ENCODE measurements around the gene RAI1. TPM values are rescaled to one million over a fixed set of nuclear protein-coding genes. Genes with fewer than 3 reads are reported as not detected.

Gene RAI1
- total and polyA plus RNA-seq, 2 of the 13 experiments (the other 11 are each of a cell fraction or from before 2014, with no cell fraction given) = 3.4 to 5.2 TPM

DNA sequence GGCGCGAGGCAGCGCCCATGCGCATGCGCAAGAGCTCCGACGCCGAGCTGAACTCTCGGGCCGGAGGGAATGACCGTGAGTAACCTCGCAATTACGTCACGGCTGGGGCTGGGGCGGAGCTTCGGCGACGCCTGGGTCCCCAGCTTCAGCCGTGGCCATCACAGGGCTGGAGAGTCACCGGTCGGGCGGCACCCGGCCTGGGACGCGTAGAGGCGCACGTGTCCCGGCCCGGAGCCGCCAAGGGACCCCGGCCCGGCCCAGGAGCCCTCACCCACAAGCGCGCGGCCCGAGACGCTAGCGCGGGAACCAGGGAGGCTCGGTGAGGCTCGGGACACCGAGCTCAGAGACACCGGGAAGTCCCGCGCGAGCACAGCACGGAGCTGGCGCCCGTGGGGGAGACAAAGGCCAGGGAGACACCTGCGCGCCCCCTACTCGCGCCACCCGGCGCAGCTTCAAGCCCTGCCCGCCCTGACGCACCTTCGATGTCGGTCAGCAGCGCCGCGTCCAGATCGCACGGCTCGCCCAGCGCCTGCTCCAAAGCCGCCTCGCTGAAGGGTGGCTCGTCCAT lies 155.1 kb downstream of the RAI1 start (continued):
- TF ChIP-seq KIAA2018 (CRISPR knock-in tag; IDR thresholded peaks at IDR 0.05; ENCODE audit: borderline replicate concordance) = 0 out of 2 replicates have a peak, but pooled peaks have one; percentile 69
- TF ChIP-seq ELF1 (CRISPR knock-in tag; IDR thresholded peaks at IDR 0.05) = peak; percentile 55
- TF ChIP-seq, protein P1, sequence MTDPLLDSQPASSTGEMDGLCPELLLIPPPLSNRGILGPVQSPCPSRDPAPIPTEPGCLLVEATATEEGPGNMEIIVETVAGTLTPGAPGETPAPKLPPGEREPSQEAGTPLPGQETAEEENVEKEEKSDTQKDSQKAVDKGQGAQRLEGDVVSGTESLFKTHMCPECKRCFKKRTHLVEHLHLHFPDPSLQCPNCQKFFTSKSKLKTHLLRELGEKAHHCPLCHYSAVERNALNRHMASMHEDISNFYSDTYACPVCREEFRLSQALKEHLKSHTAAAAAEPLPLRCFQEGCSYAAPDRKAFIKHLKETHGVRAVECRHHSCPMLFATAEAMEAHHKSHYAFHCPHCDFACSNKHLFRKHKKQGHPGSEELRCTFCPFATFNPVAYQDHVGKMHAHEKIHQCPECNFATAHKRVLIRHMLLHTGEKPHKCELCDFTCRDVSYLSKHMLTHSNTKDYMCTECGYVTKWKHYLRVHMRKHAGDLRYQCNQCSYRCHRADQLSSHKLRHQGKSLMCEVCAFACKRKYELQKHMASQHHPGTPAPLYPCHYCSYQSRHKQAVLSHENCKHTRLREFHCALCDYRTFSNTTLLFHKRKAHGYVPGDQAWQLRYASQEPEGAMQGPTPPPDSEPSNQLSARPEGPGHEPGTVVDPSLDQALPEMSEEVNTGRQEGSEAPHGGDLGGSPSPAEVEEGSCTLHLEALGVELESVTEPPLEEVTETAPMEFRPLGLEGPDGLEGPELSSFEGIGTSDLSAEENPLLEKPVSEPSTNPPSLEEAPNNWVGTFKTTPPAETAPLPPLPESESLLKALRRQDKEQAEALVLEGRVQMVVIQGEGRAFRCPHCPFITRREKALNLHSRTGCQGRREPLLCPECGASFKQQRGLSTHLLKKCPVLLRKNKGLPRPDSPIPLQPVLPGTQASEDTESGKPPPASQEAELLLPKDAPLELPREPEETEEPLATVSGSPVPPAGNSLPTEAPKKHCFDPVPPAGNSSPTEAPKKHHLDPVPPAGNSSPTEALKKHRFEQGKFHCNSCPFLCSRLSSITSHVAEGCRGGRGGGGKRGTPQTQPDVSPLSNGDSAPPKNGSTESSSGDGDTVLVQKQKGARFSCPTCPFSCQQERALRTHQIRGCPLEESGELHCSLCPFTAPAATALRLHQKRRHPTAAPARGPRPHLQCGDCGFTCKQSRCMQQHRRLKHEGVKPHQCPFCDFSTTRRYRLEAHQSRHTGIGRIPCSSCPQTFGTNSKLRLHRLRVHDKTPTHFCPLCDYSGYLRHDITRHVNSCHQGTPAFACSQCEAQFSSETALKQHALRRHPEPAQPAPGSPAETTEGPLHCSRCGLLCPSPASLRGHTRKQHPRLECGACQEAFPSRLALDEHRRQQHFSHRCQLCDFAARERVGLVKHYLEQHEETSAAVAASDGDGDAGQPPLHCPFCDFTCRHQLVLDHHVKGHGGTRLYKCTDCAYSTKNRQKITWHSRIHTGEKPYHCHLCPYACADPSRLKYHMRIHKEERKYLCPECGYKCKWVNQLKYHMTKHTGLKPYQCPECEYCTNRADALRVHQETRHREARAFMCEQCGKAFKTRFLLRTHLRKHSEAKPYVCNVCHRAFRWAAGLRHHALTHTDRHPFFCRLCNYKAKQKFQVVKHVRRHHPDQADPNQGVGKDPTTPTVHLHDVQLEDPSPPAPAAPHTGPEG (CRISPR knock-in tag; IDR thresholded peaks at IDR 0.05) = peak; percentile 73
- TF ChIP-seq NR2C2 (CRISPR knock-in tag; IDR thresholded peaks at IDR 0.05; ENCODE audit: borderline replicate concordance) = peak; percentile 69; the same call in 1 of the 2 replicates
- TF ChIP-seq ZMAT3 (CRISPR knock-in tag; conservative IDR thresholded peaks at IDR 0.05) = peak; percentile 28; the same call in 1 of the 2 replicates
- TF ChIP-seq CEBPZ (IDR thresholded peaks at IDR 0.05; ENCODE audit: low read length) = no peak
- peak; percentile 51 for TF ChIP-seq FOXA3 (CRISPR knock-in tag; IDR thresholded peaks at IDR 0.05)
- TF ChIP-seq STAG1 (CRISPR knock-in tag; IDR thresholded peaks at IDR 0.05) = no peak
- TF ChIP-seq KDM2A (CRISPR knock-in tag; IDR thresholded peaks at IDR 0.05; ENCODE audit: borderline replicate concordance, low read depth) = peak; percentile 92
- TF ChIP-seq TOPORS (CRISPR knock-in tag; IDR thresholded peaks at IDR 0.05) = no peak
- peak; percentile 88; the same call in 1 of the 2 replicates for TF ChIP-seq ATF7-NPFF (CRISPR knock-in tag; IDR thresholded peaks at IDR 0.05; ENCODE audit: low read depth)

Data from HepG2 (cell line).